H4 (cell line): ENCODE results near the gene DDX31. TPM values are rescaled to one million over a fixed set of nuclear protein-coding genes. Genes with fewer than 3 reads are reported as not detected.
A peak's percentile ranks its signal among the peaks of the same experiment; 100 is the strongest.

Experiments used
- DNase-seq: peaks from one replicate; pipeline ENCODE4 v3.0.0-alpha.2; 2015; ENCODE audit warnings: low spot score
- total RNA-seq: library from RNA; depleted of rRNA; stranded (reverse); fragments of >200 nt; shearing (Covaris generic); gene quantifications from 2 replicates; pipeline ENCODE4 v1.2.3, GENCODE V29; 2014

The DDX31 gene
- total RNA-seq, 1 experiment from 2014 or later: 16.0 TPM

DNA sequence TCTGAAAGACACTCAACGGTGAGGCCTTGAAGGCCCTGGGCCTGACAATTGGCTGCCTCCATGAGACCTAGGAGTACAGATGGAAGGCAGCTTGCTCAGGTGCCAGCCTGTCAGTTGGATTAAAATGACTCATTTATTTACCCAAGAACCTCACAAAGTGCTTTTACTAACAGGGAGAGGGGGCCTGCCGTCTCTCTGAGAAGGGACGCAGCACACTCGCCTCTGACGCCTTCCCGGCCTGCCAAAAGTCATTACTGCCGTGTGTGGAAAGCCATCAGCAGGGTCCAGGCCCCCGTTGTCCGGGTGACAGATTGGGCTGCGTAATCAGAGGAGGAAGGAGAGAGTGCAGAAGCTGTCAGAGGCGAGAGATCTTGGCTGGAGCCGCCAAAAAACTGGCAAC is 32.4 kb downstream of the DDX31 start:
- DNase-seq: no peak

GRCh38 chr9:132634327-132634726 is 35.5 kb downstream of the DDX31 start:
- DNase-seq: no peak

- DNase-seq: no peak
These were observed 37.2 kb downstream of the DDX31 start for GRCh38 chr9:132632413-132633129.

DNA sequence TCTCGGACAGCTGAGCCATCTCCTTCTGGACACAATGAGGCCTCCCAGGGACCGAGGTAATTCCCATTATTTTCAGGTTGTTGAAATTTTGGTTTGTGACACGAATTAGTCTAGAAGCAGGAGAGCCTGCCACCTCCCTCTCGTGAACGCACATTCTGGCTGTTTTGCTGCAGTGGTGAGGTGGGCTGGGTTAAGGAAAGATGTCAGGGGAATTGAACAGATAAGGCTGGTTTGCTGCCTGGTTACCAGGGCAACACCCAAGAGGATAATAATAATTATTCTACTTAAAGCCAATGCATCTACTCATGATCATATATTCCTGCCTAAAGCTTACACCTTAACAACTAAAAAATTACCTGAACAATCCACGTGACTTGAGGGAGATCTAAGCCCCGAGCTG is 38.1 kb downstream of the DDX31 start:
- no peak for DNase-seq

DNA sequence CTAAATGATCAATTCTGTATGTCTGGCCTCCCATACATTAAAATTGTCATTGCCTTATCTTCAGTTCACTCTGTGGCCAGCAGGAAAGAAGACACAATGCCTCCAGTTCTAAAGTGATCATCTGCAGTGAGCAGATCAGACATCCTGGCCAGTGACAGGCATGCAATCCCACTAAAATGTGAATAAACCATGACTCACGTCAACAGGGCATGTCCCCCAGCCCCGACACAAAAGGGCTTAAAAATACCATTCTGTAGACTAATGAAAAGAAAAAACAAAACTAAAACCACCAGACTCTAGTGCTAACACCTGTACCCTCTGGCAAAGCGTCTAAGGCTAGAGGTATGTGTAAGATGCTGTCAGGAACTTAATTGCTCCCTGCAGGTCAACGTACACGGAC is 38.5 kb downstream of the DDX31 start:
- no peak for DNase-seq

DNA sequence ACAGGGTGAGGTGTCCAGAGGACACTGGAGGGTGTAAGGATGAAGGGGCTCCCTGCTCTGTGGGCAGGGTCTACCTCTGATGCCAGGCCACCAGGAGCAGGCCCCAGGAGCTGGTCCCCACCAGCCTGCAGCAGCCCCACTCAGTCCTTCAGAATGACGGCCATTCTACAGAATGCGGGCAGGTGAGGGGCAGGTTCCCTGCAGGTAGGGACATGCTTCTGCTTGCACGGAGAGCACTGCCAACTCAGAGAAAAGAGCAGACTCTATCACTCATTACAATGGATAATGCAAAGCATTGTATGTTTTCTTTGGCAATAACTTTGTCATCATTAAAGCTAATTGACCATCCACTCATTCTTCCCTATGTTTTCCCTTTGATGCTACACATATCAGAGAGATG is 39.0 kb downstream of the DDX31 start:
- no peak for DNase-seq

DNA sequence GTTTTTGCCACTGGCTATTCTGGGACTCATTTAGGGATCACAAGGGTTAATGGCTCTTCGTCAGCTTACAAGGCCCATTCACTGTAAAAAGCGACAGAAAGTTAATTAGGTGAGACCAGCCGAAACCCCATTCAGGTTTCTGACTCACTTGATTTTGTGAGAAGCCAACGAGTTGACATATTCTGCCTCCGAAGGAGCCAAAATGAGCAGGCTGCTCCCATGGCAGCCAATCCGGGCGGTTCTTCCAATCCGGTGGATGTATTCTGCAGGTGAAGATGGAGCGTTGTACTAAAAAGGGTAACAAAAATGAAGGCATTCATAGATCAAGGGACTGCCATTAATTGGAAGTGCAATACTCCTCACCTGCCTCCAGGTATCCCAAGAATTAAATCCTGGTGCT is 39.7 kb downstream of the DDX31 start:
- DNase-seq: no peak

GRCh38 chr9:132628746-132629145 is 41.0 kb downstream of the DDX31 start:
- no peak for DNase-seq

DNA sequence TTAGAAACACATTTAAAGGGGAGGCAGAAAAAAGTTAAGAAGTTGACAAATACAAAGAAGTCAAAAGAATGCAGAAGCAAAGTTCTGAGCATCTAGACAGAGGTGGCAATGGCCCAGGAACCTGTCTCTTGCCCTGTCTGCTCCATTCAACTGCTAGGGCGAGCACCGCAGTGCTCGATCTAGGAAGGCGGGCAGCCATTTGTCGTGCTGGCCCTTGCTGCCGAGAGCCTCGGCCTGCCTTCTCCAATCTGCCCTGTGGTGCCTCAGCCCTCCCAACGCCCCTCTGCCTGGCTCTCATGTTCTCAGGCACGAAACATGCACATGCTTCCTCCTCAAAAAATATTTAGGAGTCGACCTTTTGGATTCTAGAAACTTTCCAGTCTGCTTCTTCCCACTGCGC is 42.2 kb downstream of the DDX31 start:
- no peak for DNase-seq

DNA sequence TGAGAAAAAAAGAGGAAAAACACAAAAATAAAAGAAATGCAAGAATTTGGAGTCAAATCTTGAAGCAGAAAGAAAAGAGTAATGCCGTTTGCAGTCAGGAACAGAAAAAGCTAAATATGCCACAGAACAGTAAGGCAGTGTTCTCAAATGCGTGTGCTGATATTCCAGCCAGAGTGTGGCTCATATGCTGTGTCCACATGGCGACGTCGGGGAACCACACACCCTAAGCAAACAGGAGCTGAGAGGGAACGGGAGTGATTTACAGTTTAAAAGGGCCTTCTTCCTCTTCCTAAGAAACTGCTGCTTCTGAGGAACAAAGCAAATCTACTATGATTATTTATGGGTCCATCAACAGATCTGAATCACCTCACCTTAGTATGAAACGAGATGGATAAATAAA is 42.7 kb downstream of the DDX31 start:
- no peak for DNase-seq

DNA sequence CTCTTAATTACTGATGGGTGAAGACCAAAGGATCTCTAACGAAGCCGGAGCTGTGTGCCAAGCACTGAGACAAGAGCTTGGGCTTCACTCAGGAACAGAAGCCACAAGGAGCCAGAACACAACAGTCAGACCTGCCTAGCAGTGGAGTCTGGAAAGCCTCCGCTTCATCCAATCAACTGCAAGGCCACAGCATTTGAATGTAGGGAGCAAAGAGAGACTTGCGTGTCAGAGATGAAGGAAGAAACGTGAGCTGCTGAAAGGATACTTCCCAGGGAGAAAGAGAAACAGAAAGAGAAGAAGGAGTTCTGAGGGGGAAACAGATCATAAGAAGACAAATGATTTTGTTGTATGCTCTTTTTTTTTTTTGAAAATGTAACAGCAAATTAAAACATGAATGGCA is 43.5 kb downstream of the DDX31 start:
- DNase-seq: no peak

- no peak for DNase-seq
These were observed 47.6 kb downstream of the DDX31 start for GRCh38 chr9:132622159-132622558.

- no peak for DNase-seq
These were observed 53.1 kb downstream of the DDX31 start for GRCh38 chr9:132616725-132617124.

GRCh38 chr9:132615774-132616173 is 54.0 kb downstream of the DDX31 start:
- no peak for DNase-seq

DNA sequence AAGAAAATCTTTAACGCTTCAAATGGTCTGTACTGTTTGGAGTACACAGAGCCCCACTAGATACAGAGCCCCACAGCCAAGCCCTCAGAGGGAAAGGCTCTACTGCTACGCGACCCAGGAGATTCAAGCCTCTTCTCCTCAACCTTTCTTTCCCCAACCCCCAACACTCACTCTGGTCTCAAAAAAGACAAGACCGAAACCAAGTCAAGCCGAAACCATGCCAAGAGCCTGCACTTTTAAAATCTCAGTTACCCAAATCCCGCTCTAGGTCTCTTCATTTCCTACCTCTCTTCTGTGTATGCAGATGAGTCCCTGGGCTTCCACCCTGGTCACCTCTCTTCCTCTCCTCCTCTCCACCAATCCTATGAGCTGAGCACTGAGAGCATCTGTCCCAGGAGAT is 55.5 kb downstream of the DDX31 start:
- DNase-seq: no peak

DNA sequence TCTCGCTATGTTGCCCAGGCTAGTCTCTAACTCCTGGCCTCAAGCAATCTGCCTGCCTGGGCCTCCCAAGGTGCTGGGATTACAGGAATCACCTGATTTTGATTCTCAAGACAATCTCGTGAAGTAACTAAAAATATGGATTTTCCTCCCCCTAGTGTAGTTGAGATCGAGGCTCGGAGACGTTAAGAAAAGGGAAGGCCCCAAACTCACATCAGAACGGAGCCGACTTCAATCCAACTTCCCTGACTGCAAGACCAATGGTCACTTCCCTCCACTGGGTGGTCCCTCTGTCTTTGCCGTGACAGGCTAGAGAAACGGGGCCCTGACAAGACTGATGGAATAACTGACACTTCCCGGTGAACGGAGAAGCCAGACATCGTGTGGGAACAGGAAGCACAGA is 59.1 kb downstream of the DDX31 start:
- no peak for DNase-seq

GRCh38 chr9:132609829-132610228 is 60.0 kb downstream of the DDX31 start:
- DNase-seq: peak; percentile 24

- no peak for DNase-seq
These were observed 60.6 kb downstream of the DDX31 start for GRCh38 chr9:132609184-132609583.

DNA sequence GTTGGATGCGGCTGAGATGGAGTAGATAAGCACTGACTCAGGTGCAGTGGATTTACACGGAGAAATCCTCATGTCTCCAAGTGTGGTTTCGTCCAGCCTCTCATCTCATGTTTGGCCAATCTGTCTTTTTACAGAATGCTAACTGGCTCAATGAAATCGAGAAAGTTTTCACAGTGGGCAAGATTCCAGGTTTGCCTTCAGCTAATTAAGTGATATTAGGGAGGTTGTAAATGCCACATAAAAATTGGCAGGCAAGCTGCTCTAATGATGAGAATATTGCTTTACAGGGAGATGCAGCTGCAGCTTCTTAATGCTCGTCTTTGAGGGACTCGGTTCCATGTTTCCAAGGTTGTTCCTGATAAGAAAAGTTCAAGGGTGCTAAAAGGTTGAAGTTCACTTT is 63.7 kb downstream of the DDX31 start:
- no peak for DNase-seq

DNA sequence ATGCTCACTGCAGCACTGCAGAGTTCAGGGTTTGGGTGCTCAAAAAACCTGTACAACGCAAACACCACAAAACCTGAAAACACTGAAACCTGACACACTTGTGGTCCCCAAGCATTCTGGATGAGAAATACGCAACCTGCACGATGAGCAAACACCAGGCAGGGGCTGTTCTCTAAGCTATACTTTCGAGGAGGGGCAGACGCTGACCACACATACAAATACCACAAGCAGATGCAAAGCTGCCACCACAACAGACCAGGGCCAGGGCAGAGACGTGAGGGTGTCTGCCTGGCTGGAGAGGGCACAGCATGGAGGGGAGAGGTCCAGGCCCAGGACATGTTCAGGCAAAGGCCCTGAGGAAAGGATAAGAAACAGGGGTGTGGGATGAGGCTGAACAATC is 64.4 kb downstream of the DDX31 start:
- no peak for DNase-seq

- DNase-seq: no peak
These were observed 67.6 kb downstream of the DDX31 start for GRCh38 chr9:132602207-132602606.

DNA sequence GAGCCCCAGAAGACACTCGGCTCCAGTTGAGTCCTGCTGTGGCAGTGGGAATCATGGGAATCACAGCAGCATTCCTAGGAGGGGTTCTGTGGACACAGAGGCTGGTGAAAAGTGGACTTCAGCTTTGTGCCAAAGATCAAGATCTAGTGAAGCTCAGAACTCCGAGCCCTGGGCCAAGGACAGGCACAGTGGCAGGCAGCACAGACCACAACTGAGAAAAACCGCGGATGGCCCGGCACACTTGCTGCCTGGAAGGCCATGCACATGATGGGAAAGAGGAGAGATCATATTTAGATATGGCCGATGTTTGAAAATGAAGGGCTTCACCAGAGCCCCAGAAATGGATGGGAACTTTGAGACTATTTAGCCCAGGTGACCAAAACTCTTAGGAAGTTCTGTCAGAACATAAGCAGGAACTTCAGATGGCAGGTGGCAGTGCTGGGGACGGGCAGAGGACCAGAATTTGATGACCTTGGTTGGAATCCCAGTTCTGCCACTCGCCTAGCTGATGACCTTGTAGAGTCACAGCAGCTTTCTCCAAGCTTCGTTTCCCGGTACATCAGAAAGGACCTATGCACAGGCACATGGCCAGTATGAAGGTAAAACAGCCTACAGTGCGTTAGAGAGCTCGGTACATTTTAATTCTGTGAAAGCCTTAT is 69.3 kb downstream of the DDX31 start:
- DNase-seq: no peak

- no peak for DNase-seq
These were observed 72.6 kb downstream of the DDX31 start for GRCh38 chr9:132597073-132597775.
